MG63 (cell line): ENCODE measurements around the gene TAF7. TPM values are rescaled to one million over a fixed set of nuclear protein-coding genes. Genes with fewer than 3 reads are reported as not detected.

Experiments used
- DNase-seq: peaks from one replicate; pipeline ENCODE4 v3.0.0-alpha.2; 2020
- H3K27me3 ChIP-seq: fragments of 250-450 bp; sonication (Bioruptor Pico); 2 replicates; pipeline ENCODE4 v1.5.1; 2020; ENCODE audit warnings: mild to moderate bottlenecking, moderate library complexity
- H3K36me3 ChIP-seq: fragments of 250-450 bp; sonication (Bioruptor Pico); 2 replicates; pipeline ENCODE4 v1.5.1; 2020; ENCODE audit warnings: mild to moderate bottlenecking, moderate library complexity
- H3K4me3 ChIP-seq: fragments of 250-450 bp; sonication (Bioruptor Pico); 2 replicates; pipeline ENCODE4 v1.5.1; 2020; ENCODE audit warnings: mild to moderate bottlenecking, moderate library complexity
- H3K9me3 ChIP-seq: fragments of 250-450 bp; sonication (Bioruptor Pico); 2 replicates; pipeline ENCODE4 v1.5.1; 2020; ENCODE audit warnings: mild to moderate bottlenecking, moderate library complexity
- total RNA-seq: library from RNA; depleted of rRNA; stranded (reverse); fragments of >200 nt; shearing (Covaris generic); gene quantifications from 2 replicates; pipeline ENCODE4 v1.2.3, GENCODE V29; 2014; ENCODE audit warnings: low replicate concordance; rRNA removed

The TAF7 gene
- total RNA-seq, 1 experiment from 2014 or later = 183 TPM

DNA sequence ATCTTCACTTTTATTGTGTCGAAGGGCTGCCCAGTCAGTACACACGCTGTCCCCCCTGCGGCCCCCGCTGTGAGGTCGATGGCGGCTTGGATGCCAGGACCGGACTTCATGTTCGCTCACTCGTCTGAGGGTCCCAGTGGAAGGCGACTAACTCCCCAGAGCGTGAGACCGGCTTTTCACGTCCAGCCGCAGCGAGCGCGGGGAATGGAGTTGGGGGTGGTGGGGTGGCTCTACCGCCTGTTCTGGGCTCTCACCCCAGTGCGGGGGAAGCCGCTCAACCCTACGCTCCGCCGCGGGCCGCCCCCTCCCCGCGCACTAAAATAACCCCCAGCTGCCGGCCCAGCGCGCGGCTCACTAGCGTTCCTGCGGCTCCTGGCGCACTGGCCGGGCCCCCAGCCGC, 16.8 kb downstream of the TAF7 start, which contains the start of gene SLC25A2:
Gene SLC25A2 (minus strand): TSS at position 294 of the 400 bp plus-strand sequence. CDS start 184 bp downstream, at position 110.
- no peak for DNase-seq
- Histone ChIP-seq H3K4me3 (no peak within 1 kb of the TSS), H3K36me3 (no peaks in the 10 kb centered on the region), H3K27me3 (no peaks in the 10 kb centered on the region), H3K9me3 (peaks cover 4% of the 10 kb centered on the region)

DNA sequence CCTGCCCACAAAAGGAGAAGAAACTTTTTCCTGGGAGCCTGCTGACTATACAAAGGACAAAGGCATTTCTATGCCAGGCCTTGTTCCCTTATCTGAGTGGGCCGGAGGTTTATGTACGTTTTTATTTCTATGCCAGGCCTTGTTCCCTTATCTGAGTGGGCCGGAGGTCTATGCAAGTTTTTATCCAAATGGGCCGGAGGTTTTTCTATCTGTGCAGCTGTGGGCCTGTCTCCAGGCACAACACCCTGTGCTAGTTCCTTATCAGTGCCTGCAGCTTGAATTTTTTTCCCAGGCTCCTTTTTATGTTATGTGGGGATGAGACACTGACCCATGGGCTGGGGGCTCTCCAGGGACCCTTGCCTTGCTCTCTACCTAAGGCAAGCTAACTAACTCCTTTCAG, 22.2 kb downstream of the TAF7 start:
- no peak overlapping the region for H3K4me3 ChIP-seq
- H3K36me3 ChIP-seq = no peaks in the 10 kb centered on the region
- H3K27me3 ChIP-seq = no peaks in the 10 kb centered on the region
- peaks cover 4% of the 10 kb centered on the region for H3K9me3 ChIP-seq
- DNase-seq = no peak

- DNase-seq = peak; percentile 2
- Histone ChIP-seq H3K4me3 (no peak overlapping the region), H3K9me3 (peaks cover 14% of the 10 kb centered on the region), H3K27me3 (no peaks in the 10 kb centered on the region), H3K36me3 (no peaks in the 10 kb centered on the region)
Measured at GRCh38 chr5:141272906-141273305, 47.7 kb downstream of the TAF7 start.

GRCh38 chr5:141269195-141269594, 51.4 kb downstream of the TAF7 start:
- no peaks in the 10 kb centered on the region for H3K36me3 ChIP-seq
- DNase-seq = no peak
- H3K27me3 ChIP-seq = no peaks in the 10 kb centered on the region
- peaks cover 15% of the 10 kb centered on the region for H3K9me3 ChIP-seq
- no peak overlapping the region for H3K4me3 ChIP-seq

Other genes with a start within 250 kb of the TAF7 start
- 6.0 and 7.0 TPM in 2 replicates for gene PCDHB2, start 226.2 kb downstream of the TAF7 start, total RNA-seq
- gene PCDHB3, start 220.3 kb downstream of the TAF7 start, total RNA-seq = not detected in 2 replicates
- gene PCDHB4, start 199.0 kb downstream of the TAF7 start, total RNA-seq = not detected in 2 replicates
- gene PCDHB5, start 185.6 kb downstream of the TAF7 start, total RNA-seq = 2.3 TPM in 1 of 2 replicates, not detected in the other
- gene PCDHB6, start 170.7 kb downstream of the TAF7 start, total RNA-seq = 0.10 TPM in 1 of 2 replicates, not detected in the other
- gene PCDHB7, start 148.1 kb downstream of the TAF7 start, total RNA-seq = 0.46 TPM in 1 of 2 replicates, not detected in the other
- gene PCDHB8, start 143.0 kb downstream of the TAF7 start, total RNA-seq = not detected in 2 replicates
- gene PCDHB16, start 138.4 kb downstream of the TAF7 start, total RNA-seq = 0.10 and 1.2 TPM in 2 replicates
- gene PCDHB9, start 133.6 kb downstream of the TAF7 start, total RNA-seq = 1.9 TPM in 1 of 2 replicates, not detected in the other
- 0.10 TPM in 1 of 2 replicates, not detected in the other for gene PCDHB10, start 128.4 kb downstream of the TAF7 start, total RNA-seq
- gene PCDHB11, start 121.2 kb downstream of the TAF7 start, total RNA-seq = 1.0 TPM in 1 of 2 replicates, not detected in the other
- 0.16 TPM in 1 of 2 replicates, not detected in the other for gene PCDHB12, start 112.1 kb downstream of the TAF7 start, total RNA-seq
- gene PCDHB13, start 106.9 kb downstream of the TAF7 start, total RNA-seq = 0.40 TPM in 1 of 2 replicates, not detected in the other
- 0.74 and 3.8 TPM in 2 replicates for gene PCDHB14, start 97.4 kb downstream of the TAF7 start, total RNA-seq
- gene PCDHB15, start 75.4 kb downstream of the TAF7 start, total RNA-seq = 0.07 and 2.0 TPM in 2 replicates
- not detected in 2 replicates for gene SLC25A2, start 16.7 kb downstream of the TAF7 start, total RNA-seq
- 0.42 and 0.56 TPM in 2 replicates for gene PCDHGA1, start 9.7 kb upstream of the TAF7 start, total RNA-seq
- gene PCDHGA2, start 18.0 kb upstream of the TAF7 start, total RNA-seq = not detected in 2 replicates
- not detected in 2 replicates for gene PCDHGA3, start 23.0 kb upstream of the TAF7 start, total RNA-seq
- gene PCDHGB1, start 29.3 kb upstream of the TAF7 start, total RNA-seq = 0.59 and 1.3 TPM in 2 replicates
- 0.23 and 0.44 TPM in 2 replicates for gene PCDHGA4, start 34.2 kb upstream of the TAF7 start, total RNA-seq
- 1.6 and 2.5 TPM in 2 replicates for gene PCDHGB2, start 39.2 kb upstream of the TAF7 start, total RNA-seq
- not detected in 2 replicates for gene PCDHGA5, start 43.4 kb upstream of the TAF7 start, total RNA-seq
- gene PCDHGB3, start 49.5 kb upstream of the TAF7 start, total RNA-seq = 0.81 TPM in 1 of 2 replicates, not detected in the other
- gene PCDHGA6, start 53.1 kb upstream of the TAF7 start, total RNA-seq = 0.20 and 2.3 TPM in 2 replicates
- 0.07 and 0.67 TPM in 2 replicates for gene PCDHGA7, start 62.0 kb upstream of the TAF7 start, total RNA-seq
- gene PCDHGB4, start 66.9 kb upstream of the TAF7 start, total RNA-seq = 0.17 and 0.26 TPM in 2 replicates
- gene PCDHGA8, start 71.8 kb upstream of the TAF7 start, total RNA-seq = 0.03 and 0.59 TPM in 2 replicates
- gene PCDHGB5, start 77.2 kb upstream of the TAF7 start, total RNA-seq = 0.53 TPM in 1 of 2 replicates, not detected in the other
- not detected in 2 replicates for gene PCDHGA9, start 82.0 kb upstream of the TAF7 start, total RNA-seq
- not detected in 2 replicates for gene PCDHGB6, start 87.2 kb upstream of the TAF7 start, total RNA-seq
- 1.0 and 1.2 TPM in 2 replicates for gene PCDHGA10, start 92.2 kb upstream of the TAF7 start, total RNA-seq
- gene PCDHGB7, start 96.9 kb upstream of the TAF7 start, total RNA-seq = 0.10 TPM in 1 of 2 replicates, not detected in the other
- not detected in 2 replicates for gene PCDHGA11, start 100.3 kb upstream of the TAF7 start, total RNA-seq
- not detected in 2 replicates for gene PCDHGA12, start 109.7 kb upstream of the TAF7 start, total RNA-seq
- gene PCDHGC3, start 155.2 kb upstream of the TAF7 start, total RNA-seq = 42.3 and 49.8 TPM in 2 replicates
- gene PCDHGC4, start 164.2 kb upstream of the TAF7 start, total RNA-seq = not detected in 2 replicates
- gene PCDHGC5, start 168.3 kb upstream of the TAF7 start, total RNA-seq = 0.46 TPM in 1 of 2 replicates, not detected in the other